Measurements from ENCODE around the gene RARG. TPM values are rescaled to one million over a fixed set of nuclear protein-coding genes. Genes with fewer than 3 reads are reported as not detected.

Gene RARG
- total and polyA plus RNA-seq, 2 of the 4 experiments (the other 2 are of a cell fraction), result 7.9 to 30.9 TPM

- no peak for ATAC-seq (ENCODE audit: low read depth)
Measured at GRCh38 chr12:53279888-53280498, 48.0 kb upstream of the RARG start.

More at GRCh38 chr12:53279888-53280498, 48.0 kb upstream of the RARG start:
- Histone ChIP-seq H3K56ac (ENCODE audit: extremely low read depth, insufficient read depth, low read length) (no peak overlapping the region), H4K5ac (ENCODE audit: low read depth, low read length) (no peak overlapping the region), H3K27me3 (ENCODE audit: control insufficient read depth, insufficient read depth, low read length) (no peaks in the 10 kb centered on the region), H3K9me1 (ENCODE audit: insufficient read depth, low read length) (no peaks in the 10 kb centered on the region), H3K4me2 (ENCODE audit: low read depth, low read length) (no peak overlapping the region), H3K4me3 (ENCODE audit: insufficient read depth, low read depth, low read length) (no peak overlapping the region), H4K20me1 (ENCODE audit: insufficient read depth, low read length) (no peaks in the 10 kb centered on the region), H2AK5ac (ENCODE audit: low read depth, low read length) (no peak overlapping the region), H2BK5ac (ENCODE audit: low read depth, low read length, poor library complexity, severe bottlenecking) (no peak overlapping the region), H3K14ac (replicated peaks; ENCODE audit: low read depth, low read length) (no peak overlapping the region), H2AFZ (replicated peaks; ENCODE audit: low read length, poor library complexity) (no peak overlapping the region), H3K9ac (ENCODE audit: low read depth, low read length) (no peak overlapping the region), H3K36me3 (ENCODE audit: control insufficient read depth, insufficient read depth, low read length) (peaks cover 18% of the 10 kb centered on the region), H3K18ac (ENCODE audit: low read depth, low read length) (no peak overlapping the region), H3K23ac (ENCODE audit: low read depth, low read length) (no peak overlapping the region), H4K91ac (ENCODE audit: insufficient read depth, low read depth, low read length) (no peak overlapping the region), H2BK15ac (ENCODE audit: low read depth, low read length) (no peak overlapping the region), H2BK20ac (ENCODE audit: low read depth, low read length) (no peak overlapping the region), H3K4me1 (ENCODE audit: control insufficient read depth, insufficient read depth, low read length) (no peaks in the 10 kb centered on the region), H4K8ac (ENCODE audit: low read depth in 2 of 2, low read length in 2 of 2) (no peak overlapping the region), H2AK9ac (replicated peaks; ENCODE audit: low read depth, low read length, poor library complexity) (no peak overlapping the region), H2BK120ac (ENCODE audit: low read depth, low read length) (no peak overlapping the region), H3K79me1 (ENCODE audit: low read depth in 1 of 2, low read length in 2 of 2) (0 out of 4 replicates have a peak, but pooled peaks cover 0 to 3% of the 10 kb centered on the region in 2 experiments), H3K9me3 (ENCODE audit: control insufficient read depth, insufficient read depth, low read length) (no peaks in the 10 kb centered on the region), H3K27ac (ENCODE audit: insufficient read depth, low read length) (no peak overlapping the region), H3K4ac (ENCODE audit: low read depth, low read length) (no peak overlapping the region)
- in situ Hi-C loops (cut with MboI; ENCODE audit: low sequenced_read_pairs) (no loop called here), intact Hi-C loops (cut with micrococcal nuclease) (no loop called here), dilution Hi-C loops (cut with HindIII; ENCODE audit: low sequenced_read_pairs, unreplicated experiment) (no loop called here)
- ChIA-PET CTCF (interaction anchor here (0.9 to 1.0 kb wide), 2 partner anchors 12 to 92 kb away, joined by 3 read pairs; partner anchors contain the start of gene ESPL1), POLR2A (ENCODE audit: unreplicated experiment) (no interaction called here)
- no peak for TF ChIP-seq RAD21 (IDR thresholded peaks at IDR 0.05; ENCODE audit: low read length)
- no peak for TF ChIP-seq MAZ (IDR thresholded peaks at IDR 0.05; ENCODE audit: borderline replicate concordance, low read depth, low read length)
- no peak for TF ChIP-seq CEBPB (IDR thresholded peaks at IDR 0.05; ENCODE audit: low read depth, low read length)
- TF ChIP-seq CTCF (conservative IDR thresholded peaks at IDR 0.05; ENCODE audit: low read depth, low read length), result no peak
- no peak for TF ChIP-seq FOS (IDR thresholded peaks at IDR 0.05; ENCODE audit: low read depth, low read length)
- TF ChIP-seq MAFK (IDR thresholded peaks at IDR 0.05; ENCODE audit: low read depth, low read length), result no peak
- no peak for TF ChIP-seq RCOR1 (IDR thresholded peaks at IDR 0.05; ENCODE audit: insufficient replicate concordance, low read length)
- TF ChIP-seq ELK1 (IDR thresholded peaks at IDR 0.05; ENCODE audit: borderline replicate concordance, low read depth, low read length), result no peak
- TF ChIP-seq BHLHE40 (IDR thresholded peaks at IDR 0.05; ENCODE audit: low read depth, low read length), result no peak
- TF ChIP-seq SMC3 (IDR thresholded peaks at IDR 0.05; ENCODE audit: low read depth, low read length), result no peak
- TF ChIP-seq CHD1 (IDR thresholded peaks at IDR 0.05; ENCODE audit: low read depth, low read length), result no peak
- no peak for TF ChIP-seq POLR2A (IDR thresholded peaks at IDR 0.05; ENCODE audit: low read depth, low read length)
- TF ChIP-seq MXI1 (IDR thresholded peaks at IDR 0.05; ENCODE audit: borderline replicate concordance, low read depth, low read length), result no peak
- no TSS peak for BruUV-seq (replicated peaks)
- DNase-seq, result no peak
- WGBS, 2 experiments (ENCODE audit: extremely low coverage in 2 of 2, insufficient read length in 1 of 2), result 80% methylated on average over 1 of the region's 9 CpGs; no CpG with 5 or more reads in 1 of the 2 experiments
